Smooth muscle cell of the brain vasculature (primary cell): ENCODE measurements around the gene TM2D3.
A peak's percentile ranks its signal among the peaks of the same experiment; 100 is the strongest.

Experiments used
- DNase-seq: peaks from one replicate; pipeline ENCODE4 v3.0.0-alpha.2; 2012; ENCODE audit warnings: low read depth, low spot score

Gene TM2D3

DNA sequence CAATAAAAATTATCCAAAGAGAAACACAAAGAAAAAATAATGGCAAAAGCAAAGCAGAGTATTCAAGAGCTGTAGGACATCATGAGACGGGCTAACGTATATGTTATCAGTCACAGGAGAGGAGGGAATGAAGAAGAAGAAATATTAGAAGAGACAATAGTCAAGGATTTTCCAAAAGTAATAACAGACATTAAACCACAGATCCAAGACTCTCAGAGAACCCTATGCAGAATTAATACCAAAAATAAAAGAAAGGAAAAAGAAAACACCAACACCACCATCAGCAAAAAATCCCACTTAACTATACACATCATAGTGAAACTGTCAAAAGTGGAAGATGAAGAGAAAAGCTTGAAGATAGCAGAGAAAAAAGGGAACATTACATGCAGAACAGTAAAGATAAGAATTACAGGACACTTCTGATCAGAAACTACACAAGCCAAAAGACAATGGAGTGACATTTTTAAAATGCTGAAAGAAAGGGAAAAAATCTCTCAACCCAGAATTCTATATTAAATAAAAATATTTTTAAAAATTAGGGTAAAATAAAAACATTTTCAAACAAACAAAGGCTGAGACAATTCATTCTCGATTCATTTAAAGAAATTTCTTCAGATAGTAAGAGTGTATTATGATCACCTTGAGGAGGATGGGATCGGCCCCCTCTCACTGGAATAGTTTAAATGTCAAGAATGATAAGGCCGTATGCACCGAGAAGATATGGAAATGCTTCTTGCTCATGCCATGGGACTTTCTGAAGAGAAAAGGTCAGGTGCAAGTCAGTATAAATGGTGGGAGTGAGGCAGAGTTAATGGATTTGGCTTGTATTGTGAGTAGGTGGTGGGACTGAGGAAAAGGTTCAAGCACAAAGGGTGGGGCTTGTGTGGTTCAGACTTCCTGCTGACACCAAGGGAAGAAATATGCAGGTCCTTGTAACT, 28.5 kb downstream of the TM2D3 start:
- no peak for DNase-seq

GRCh38 chr15:101621961-101622360, 30.2 kb downstream of the TM2D3 start:
- no peak for DNase-seq

DNA sequence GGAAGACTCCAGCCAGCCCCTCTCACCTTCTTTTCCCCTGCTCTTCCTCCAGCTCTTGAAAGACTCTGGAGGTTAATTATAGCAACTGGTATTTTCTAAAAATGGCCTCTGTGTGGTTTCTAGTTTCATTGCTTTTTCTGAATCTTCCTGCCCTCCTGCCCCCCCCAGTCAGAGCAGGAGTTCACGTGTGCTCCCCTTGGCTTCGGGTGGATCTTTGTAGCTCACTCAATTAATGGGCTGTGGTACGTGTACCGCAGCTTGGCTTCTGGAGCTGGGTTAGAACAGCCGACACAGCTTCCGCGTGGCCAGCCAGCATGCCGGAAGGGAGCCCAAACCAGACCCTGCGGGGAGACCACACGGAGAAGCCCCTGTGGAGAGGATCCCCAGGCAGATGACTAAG, 31.5 kb downstream of the TM2D3 start:
- DNase-seq = no peak

GRCh38 chr15:101619615-101619865, 32.6 kb downstream of the TM2D3 start:
- no peak for DNase-seq

- no peak for DNase-seq
Observed at GRCh38 chr15:101618851-101619614, 33.1 kb downstream of the TM2D3 start.

GRCh38 chr15:101618076-101618475, 34.1 kb downstream of the TM2D3 start:
- no peak for DNase-seq

DNA sequence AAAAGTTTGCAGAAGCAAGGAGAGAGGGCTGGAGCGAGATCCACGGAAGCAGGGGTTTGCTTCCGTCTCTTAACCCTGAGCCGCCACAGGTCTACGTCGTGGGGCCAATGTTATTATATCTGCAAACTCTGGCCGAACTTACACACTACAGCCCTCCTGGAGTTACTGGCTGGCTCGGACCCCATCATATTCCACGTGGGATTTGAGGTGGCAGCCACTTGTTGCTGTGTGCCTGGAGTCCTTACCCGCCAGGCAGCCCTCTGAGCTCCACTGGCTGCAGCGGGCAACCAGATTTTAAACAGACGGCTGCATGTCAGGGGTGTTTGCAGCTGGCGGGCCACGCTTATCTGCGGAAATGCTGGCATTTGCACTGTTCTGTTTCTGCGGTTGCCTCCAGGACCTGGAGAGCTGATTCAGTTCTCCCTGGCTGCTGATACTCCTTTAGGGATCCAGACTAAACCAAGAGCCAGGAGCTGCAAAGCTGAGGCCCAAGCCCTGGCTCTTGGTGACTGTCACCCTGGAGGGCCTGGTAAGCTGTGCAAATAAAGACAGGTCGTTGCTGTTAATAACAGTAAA, 34.7 kb downstream of the TM2D3 start:
- DNase-seq = no peak

GRCh38 chr15:101615986-101616848, 36.0 kb downstream of the TM2D3 start:
- peak; percentile 18 for DNase-seq

GRCh38 chr15:101615414-101615985, 36.7 kb downstream of the TM2D3 start:
- DNase-seq = no peak

GRCh38 chr15:101614761-101615160, 37.4 kb downstream of the TM2D3 start:
- DNase-seq = no peak

- DNase-seq = no peak
Observed at GRCh38 chr15:101614001-101614585, 38.1 kb downstream of the TM2D3 start.

DNA sequence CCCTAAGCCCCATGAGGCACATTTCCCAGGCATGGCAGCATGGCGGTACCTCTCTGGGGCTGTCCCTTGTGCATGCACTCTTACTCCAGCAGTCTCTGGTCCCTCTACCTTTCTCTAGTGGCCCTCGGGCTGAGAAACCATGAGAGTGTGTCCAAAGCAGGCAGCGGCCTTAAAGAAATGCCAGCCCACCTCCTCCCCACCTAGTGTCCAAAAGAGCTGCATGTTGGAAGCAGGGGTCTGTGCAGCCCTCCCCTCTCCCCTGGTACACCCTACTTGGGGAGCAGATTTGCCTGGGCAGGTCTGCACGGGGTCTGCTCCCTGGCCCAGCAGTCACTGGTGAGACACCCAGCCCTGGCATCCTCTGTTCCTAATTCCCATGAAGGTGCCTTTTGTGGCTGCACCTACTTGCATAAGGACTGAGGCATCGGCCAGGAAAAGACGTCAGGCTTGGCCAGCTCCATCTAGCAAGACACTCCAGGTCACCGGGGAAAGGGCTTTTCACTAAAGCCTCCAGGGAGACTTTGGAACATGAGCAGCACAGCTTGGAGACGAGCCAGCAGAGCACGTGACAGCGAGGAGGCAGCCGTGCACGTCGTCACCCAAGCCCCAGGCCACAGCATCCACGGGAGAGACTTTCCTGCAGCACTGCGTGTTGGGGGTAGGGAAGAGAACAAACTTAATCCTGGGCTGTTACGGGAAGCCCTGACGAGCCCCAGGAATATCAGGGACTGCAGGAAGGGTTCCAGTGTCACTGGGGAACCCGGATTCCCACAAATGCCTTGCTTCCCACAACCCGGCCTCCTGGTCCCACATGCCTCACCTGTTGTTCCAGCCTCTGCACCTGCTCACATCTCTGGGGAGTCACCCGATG, 38.8 kb downstream of the TM2D3 start:
- no peak for DNase-seq

- no peak for DNase-seq
Observed at GRCh38 chr15:101612676-101613075, 39.5 kb downstream of the TM2D3 start.

GRCh38 chr15:101611580-101612299, 40.4 kb downstream of the TM2D3 start:
- DNase-seq = no peak

GRCh38 chr15:101611007-101611406, 41.2 kb downstream of the TM2D3 start:
- no peak for DNase-seq

GRCh38 chr15:101610611-101611000, 41.6 kb downstream of the TM2D3 start:
- DNase-seq = no peak

- DNase-seq = no peak
Observed at GRCh38 chr15:101609742-101610610, 42.2 kb downstream of the TM2D3 start.

DNA sequence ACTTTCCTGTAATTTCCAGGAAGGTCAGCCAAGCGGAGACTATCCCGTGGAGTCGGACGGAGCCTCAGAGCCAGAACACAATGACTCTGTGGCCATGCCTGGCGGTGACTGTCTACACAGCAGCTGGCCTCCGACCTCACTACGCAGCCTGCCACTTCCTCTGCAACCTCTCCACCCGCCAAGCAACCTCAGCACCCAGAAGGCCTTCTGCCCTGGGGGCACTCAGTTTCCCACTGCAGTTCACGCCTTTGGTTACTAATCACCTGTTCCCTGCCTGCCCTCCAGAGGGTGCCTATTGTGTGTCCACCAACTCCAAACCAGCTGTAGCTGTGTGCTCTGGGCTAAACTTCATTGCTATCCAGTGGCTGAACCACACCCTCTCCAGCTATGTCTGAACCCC, 44.0 kb downstream of the TM2D3 start:
- no peak for DNase-seq
